Endometrial microvascular endothelial cells (primary cell): Measurements from ENCODE around the gene HOXA5. TPM values are rescaled to one million over a fixed set of nuclear protein-coding genes. Genes with fewer than 3 reads are reported as not detected.

Source experiments
- in situ Hi-C: cut with HindIII; loops from 2 replicates; pipeline ENCODE4 v1.10.0; 2017; ENCODE audit warnings: low sequenced_read_pairs, low pct_unique_long_range_greater_than_20kb; ENCODE audit errors: inconsistent ontology term
- total RNA-seq: library from RNA; depleted of rRNA; stranded (reverse); fragments of >200 nt; gene quantifications from one replicate; pipeline ENCODE4 v1.2.3, GENCODE V29; 2015; ENCODE audit errors: inconsistent ontology term

Gene HOXA5
- total RNA-seq, 1 donor from 2014 or later: 4.4 TPM

- in situ Hi-C loops: no loop called here
Observed at GRCh38 chr7:27162561-27163287, 19.2 kb upstream of the HOXA5 start.

GRCh38 chr7:27161721-27162560 is 18.5 kb upstream of the HOXA5 start:
- in situ Hi-C loops: no loop called here

GRCh38 chr7:27161214-27161720 is 17.8 kb upstream of the HOXA5 start:
- in situ Hi-C loops: no loop called here

GRCh38 chr7:27160546-27161213 is 17.2 kb upstream of the HOXA5 start:
- in situ Hi-C loops: no loop called here

GRCh38 chr7:27160145-27160545 is 16.7 kb upstream of the HOXA5 start:
- in situ Hi-C loops: no loop called here

- in situ Hi-C loops: no loop called here
Observed at GRCh38 chr7:27159266-27160144, 16.0 kb upstream of the HOXA5 start.

- in situ Hi-C loops: no loop called here
Observed at GRCh38 chr7:27158436-27159265, 15.2 kb upstream of the HOXA5 start.

GRCh38 chr7:27157702-27158431 is 14.4 kb upstream of the HOXA5 start:
- in situ Hi-C loops: no loop called here

- in situ Hi-C loops: no loop called here
Observed at GRCh38 chr7:27156916-27157701, 13.6 kb upstream of the HOXA5 start.

- in situ Hi-C loops: no loop called here
Observed at GRCh38 chr7:27156508-27156898, 13.0 kb upstream of the HOXA5 start, which contains the start of gene HOXA7. TSS of gene HOXA7 (minus strand) at chr7:27156675. CDS start at chr7:27156545, 130 bp downstream.

GRCh38 chr7:27155816-27156507 is 12.5 kb upstream of the HOXA5 start:
- in situ Hi-C loops: no loop called here

GRCh38 chr7:27154901-27155815 is 11.7 kb upstream of the HOXA5 start:
- in situ Hi-C loops: no loop called here

GRCh38 chr7:27154369-27154768 is 10.9 kb upstream of the HOXA5 start:
- in situ Hi-C loops: no loop called here

GRCh38 chr7:27153526-27153925 is 10.0 kb upstream of the HOXA5 start:
- in situ Hi-C loops: no loop called here
